Measurements from ENCODE around the gene RNPEPL1.

Gene RNPEPL1

DNA sequence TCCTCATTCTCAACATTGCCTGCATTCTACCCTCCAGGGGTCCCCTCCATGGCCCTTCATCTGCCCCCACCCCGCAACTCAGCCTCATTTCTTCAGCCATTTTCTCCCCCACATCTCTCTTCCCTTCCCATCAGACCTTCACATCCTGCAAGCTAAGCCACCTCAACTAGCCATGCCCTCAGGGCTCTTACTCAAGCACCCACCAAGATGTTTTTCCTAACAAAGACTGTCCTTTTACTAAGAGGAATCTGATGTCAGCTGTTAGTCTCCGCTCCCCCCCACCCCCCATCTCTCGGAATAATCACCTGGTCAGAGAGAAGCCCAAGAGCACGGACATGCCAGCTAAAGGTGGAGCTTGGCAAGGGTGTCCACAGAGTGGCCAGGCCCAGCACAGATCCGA, 13.5 kb downstream of the RNPEPL1 start:
- peaks cover 11% of the 10 kb centered on the region for H3K9me3 ChIP-seq
- TF ChIP-seq Cebpa-rat (IDR thresholded peaks at IDR 0.05), result no peak
- peak overlapping the region; percentile 11; the same call in 1 of the 2 replicates for H3K27ac ChIP-seq
- peaks cover 51% of the 10 kb centered on the region for H4K20me1 ChIP-seq
- H3K4me1 ChIP-seq, result peaks cover 51% of the 10 kb centered on the region
- H3K36me3 ChIP-seq, result peaks cover 66% of the 10 kb centered on the region
- H3K4me2 ChIP-seq, result peak overlapping the region; percentile 94
- H3K4me3 ChIP-seq, result no peak overlapping the region
- H3K9ac ChIP-seq, result no peak overlapping the region
- H3K27me3 ChIP-seq, result no peaks in the 10 kb centered on the region

DNA sequence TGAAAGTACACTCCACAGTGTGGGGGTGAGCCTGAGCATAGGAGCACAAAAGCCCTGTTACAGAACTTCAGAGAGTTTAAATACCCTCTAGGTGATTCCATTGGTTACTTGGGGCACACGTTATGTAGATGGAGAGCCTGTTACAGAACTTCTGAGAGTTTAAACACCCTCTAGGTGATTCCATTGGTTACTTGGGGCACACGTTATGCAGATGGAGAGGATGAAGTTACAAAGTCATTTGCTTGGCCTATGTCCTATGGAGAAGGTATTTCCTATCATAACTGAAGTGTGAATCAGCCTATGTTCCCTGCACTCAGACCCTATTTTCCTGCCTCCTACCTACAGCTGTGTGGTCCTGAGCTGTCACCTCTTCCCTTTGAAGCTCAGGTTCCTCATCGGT, 14.5 kb downstream of the RNPEPL1 start:
- Histone ChIP-seq H3K9me3 (peaks cover 11% of the 10 kb centered on the region), H4K20me1 (peaks cover 51% of the 10 kb centered on the region), H3K4me2 (peak overlapping the region; percentile 94), H3K4me3 (no peak overlapping the region), H3K9ac (no peak overlapping the region), H3K4me1 (peaks cover 57% of the 10 kb centered on the region), H3K27ac (peak overlapping the region; percentile 99), H3K27me3 (no peaks in the 10 kb centered on the region), H3K36me3 (peaks cover 56% of the 10 kb centered on the region)
- no peak for TF ChIP-seq Cebpa-rat (IDR thresholded peaks at IDR 0.05)

DNA sequence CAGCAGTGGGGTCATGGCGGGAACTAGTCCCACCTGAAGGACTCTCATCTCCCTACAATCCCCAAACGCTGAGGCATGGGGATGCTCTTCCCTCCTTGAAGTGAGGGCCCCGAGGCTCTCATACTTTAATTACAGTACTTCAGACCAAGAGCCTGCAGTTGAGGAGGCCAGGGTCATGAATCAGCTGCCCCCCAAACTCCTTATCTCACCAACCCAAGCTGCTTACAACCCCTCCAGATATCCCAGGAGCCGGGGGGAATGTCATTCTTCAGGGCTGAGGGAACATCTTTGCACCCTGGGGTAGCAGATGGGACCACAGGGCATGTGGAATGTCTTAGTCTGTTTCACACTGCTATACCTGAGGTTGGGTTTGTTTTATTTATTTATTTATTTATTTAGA, 15.5 kb downstream of the RNPEPL1 start:
- Histone ChIP-seq H3K27ac (peak overlapping the region; percentile 99), H3K4me3 (0 out of 2 replicates have a peak overlapping the region, but pooled peaks have one; percentile 33), H3K9me3 (peaks cover 11% of the 10 kb centered on the region), H4K20me1 (peaks cover 51% of the 10 kb centered on the region), H3K36me3 (peaks cover 46% of the 10 kb centered on the region), H3K27me3 (no peaks in the 10 kb centered on the region), H3K4me1 (peaks cover 67% of the 10 kb centered on the region), H3K4me2 (peak overlapping the region; percentile 94), H3K9ac (peak overlapping the region; percentile 58; the same call in 1 of the 2 replicates)
- TF ChIP-seq Cebpa-rat (IDR thresholded peaks at IDR 0.05), result no peak

DNA sequence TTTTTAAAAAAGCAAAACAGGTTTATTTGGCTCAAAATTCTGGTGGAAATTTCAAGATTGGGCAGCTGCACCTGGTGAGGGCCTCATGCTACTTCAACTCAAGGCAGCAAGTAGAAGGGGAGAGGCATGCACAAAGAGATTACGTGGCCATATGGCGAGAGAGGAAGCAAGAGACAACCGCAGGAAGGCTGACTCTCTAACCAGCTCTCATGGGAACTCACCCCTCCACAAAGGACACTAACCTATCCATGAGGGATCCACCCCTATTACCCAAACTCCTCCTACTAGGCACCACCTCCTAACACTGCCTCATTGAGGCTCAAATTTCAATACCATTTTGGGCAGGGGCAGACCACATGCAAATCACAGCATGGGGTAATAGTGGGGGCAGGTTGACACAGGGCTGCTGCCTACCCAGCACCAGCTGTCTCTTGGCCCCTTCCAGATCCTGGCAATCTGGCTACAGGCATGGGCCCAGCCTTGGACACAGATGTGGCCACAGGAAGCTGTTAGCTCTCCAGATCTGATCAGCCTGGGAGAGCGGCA, 16.3 kb downstream of the RNPEPL1 start:
- Histone ChIP-seq H3K27me3 (no peaks in the 10 kb centered on the region), H3K4me1 (peaks cover 72% of the 10 kb centered on the region), H3K9me3 (peaks cover 11% of the 10 kb centered on the region), H3K4me2 (peak overlapping the region; percentile 94), H3K4me3 (peak overlapping the region; percentile 98), H3K9ac (peak overlapping the region; percentile 96), H3K36me3 (peaks cover 45% of the 10 kb centered on the region), H3K27ac (peak overlapping the region; percentile 99), H4K20me1 (peaks cover 52% of the 10 kb centered on the region)
- TF ChIP-seq Cebpa-rat (IDR thresholded peaks at IDR 0.05), result peak; percentile 58; the same call in 1 of the 2 replicates

DNA sequence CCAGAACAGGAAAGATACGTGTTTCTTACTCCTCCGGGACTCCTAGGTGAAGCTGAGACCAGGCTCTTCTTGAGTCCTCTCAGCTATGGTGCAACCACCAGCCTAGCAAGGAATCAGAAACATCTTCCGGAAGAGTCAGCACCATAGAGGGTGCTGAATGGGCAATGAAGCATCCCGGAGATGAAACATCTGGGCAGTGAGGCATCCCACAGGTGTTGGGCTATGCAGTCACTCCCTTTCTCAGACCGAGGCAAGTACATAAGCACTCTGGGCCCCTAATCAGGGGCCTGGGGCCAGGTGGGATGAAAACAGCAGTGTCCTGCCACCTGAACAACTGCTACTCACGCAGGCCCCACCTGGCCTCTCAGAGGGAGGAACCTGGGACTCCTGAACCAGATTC, 16.8 kb downstream of the RNPEPL1 start:
- H3K9ac ChIP-seq, result peak overlapping the region; percentile 96
- H3K4me2 ChIP-seq, result peak overlapping the region; percentile 94
- no peaks in the 10 kb centered on the region for H3K27me3 ChIP-seq
- H4K20me1 ChIP-seq, result peaks cover 52% of the 10 kb centered on the region
- H3K36me3 ChIP-seq, result peaks cover 45% of the 10 kb centered on the region
- peaks cover 11% of the 10 kb centered on the region for H3K9me3 ChIP-seq
- peak overlapping the region; percentile 99 for H3K27ac ChIP-seq
- peak overlapping the region; percentile 98 for H3K4me3 ChIP-seq
- peaks cover 67% of the 10 kb centered on the region for H3K4me1 ChIP-seq
- TF ChIP-seq Cebpa-rat (IDR thresholded peaks at IDR 0.05), result peak; percentile 1; the same call in 1 of the 2 replicates

DNA sequence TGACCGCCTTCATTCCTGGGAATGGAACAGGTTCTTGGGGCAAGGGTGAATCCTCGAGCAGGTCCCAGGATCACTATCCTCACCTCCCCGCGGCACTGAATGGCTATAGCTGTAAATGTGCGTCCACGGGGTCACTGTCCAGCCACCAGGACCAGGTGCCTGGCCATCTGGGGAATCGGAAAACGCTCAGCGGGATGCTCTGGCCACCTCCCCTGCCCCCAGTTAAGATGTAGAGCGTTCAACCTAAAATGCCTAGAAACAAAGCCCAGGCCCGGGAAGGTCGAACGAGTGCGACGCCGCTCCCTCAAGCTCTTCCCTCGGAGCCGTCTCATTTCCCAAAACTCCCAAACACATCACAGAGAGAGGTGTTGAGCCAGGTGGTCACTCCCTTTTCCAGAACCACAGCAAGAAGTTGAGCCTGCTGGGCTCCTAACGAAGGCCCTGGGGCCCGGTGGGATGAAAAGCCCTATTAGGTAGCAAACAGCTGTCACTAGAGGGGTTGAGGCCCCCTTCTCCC, 17.5 kb downstream of the RNPEPL1 start:
- Histone ChIP-seq H3K27ac (peak overlapping the region; percentile 99), H3K9me3 (peaks cover 11% of the 10 kb centered on the region), H4K20me1 (peaks cover 53% of the 10 kb centered on the region), H3K4me2 (peak overlapping the region; percentile 94), H3K4me1 (peaks cover 61% of the 10 kb centered on the region), H3K27me3 (no peaks in the 10 kb centered on the region), H3K36me3 (peaks cover 45% of the 10 kb centered on the region), H3K9ac (peak overlapping the region; percentile 96), H3K4me3 (peak overlapping the region; percentile 98)
- no peak for TF ChIP-seq Cebpa-rat (IDR thresholded peaks at IDR 0.05)

DNA sequence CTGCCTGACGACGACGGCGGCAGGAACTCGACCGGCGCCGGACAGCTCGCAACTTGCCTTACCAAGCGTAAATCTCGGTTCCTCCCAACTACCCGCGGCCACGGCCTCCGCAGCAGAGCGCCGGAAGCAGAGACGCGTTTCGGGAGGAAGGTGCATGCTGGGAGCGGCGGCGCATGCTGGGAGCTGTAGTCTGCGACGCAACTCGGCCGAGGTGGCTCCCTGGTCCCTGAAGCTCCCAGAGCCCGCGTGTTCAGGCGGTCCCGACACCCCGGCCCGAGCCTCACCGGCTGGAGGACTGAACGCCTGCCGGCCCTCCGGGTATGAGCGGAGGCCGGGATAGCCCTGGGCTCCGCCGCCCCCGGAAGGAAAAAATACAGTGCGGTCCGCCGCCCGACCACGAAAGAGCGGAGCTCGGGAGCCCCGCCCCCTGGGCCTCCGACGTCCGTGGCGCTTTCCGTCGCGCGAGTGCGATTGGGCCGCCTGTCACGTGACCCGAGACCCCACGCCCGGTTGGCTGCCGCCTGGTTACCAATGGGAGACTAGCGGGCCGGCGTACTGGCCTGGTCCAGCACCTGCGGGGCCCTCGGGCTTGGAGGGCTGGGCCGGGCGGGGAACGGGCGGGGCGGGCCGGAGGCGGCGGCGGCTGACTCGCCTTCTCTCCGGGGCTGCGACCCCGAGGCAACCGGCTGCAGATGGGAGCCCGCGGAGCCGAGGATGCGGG, 18.1 kb downstream of the RNPEPL1 start, which contains the start of gene CAPN10:
CAPN10 (plus strand) TSS at position 537 of the 721 bp plus-strand sequence; CDS start at position 715, 178 bp downstream.
- Histone ChIP-seq H3K4me2 (peak within 1 kb of the TSS; percentile 94), H3K27ac (peak within 1 kb of the TSS; percentile 99), H3K9me3 (peaks cover 5% of the 10 kb centered on the region), H3K4me3 (peak within 1 kb of the TSS; percentile 98), H3K9ac (peak within 1 kb of the TSS; percentile 96), H3K4me1 (peaks cover 61% of the 10 kb centered on the region), H3K27me3 (no peaks in the 10 kb centered on the region), H4K20me1 (peaks cover 59% of the 10 kb centered on the region), H3K36me3 (peaks cover 45% of the 10 kb centered on the region)
- no peak for TF ChIP-seq Cebpa-rat (IDR thresholded peaks at IDR 0.05)

DNA sequence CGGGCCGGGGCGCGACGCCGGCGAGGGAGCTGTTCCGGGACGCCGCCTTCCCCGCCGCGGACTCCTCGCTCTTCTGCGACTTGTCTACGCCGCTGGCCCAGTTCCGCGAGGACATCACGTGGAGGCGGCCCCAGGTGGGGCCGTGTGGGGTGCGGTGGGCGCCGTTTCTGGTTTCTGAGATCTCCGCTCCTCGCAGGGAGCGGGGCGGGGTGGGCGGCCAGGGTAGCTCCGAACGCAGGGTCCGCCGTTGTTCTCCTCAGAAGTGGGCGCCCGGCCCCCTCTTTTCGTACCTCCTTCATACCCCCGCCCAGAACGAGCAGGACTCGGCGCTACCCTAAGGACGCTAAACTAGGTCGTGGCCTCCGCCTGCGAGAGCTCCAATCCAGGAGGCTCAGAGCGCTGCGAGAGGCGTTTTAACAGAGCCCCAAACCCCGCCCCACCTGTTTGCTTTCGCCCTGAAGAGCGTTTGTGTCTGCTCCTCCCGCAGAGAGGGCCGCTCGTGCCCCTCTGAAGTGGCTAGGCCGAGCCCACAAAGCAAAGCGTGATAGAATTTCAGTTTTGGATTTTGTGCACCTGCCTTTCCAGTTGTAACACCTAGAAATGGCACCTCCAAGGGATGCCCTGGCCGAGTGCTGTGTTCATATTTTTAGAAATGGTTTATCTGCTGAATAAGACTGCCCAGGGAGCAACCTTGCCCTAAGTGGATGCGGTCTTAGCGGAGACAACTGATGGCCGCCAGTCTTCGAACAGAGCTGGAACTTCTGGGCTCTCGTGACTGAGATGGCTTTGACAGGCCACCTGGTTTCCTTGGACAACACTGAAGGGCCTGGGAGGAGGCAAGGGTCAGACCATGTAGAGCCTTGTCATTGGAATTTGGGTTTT, 18.9 kb downstream of the RNPEPL1 start:
- Histone ChIP-seq H3K9me3 (no peaks in the 10 kb centered on the region), H3K9ac (peak overlapping the region; percentile 96), H3K27ac (peak overlapping the region; percentile 99), H3K4me2 (peak overlapping the region; percentile 90), H3K4me1 (peaks cover 57% of the 10 kb centered on the region), H3K27me3 (no peaks in the 10 kb centered on the region), H4K20me1 (peaks cover 67% of the 10 kb centered on the region), H3K4me3 (peak overlapping the region; percentile 98), H3K36me3 (peaks cover 45% of the 10 kb centered on the region)
- no peak for TF ChIP-seq Cebpa-rat (IDR thresholded peaks at IDR 0.05)

DNA sequence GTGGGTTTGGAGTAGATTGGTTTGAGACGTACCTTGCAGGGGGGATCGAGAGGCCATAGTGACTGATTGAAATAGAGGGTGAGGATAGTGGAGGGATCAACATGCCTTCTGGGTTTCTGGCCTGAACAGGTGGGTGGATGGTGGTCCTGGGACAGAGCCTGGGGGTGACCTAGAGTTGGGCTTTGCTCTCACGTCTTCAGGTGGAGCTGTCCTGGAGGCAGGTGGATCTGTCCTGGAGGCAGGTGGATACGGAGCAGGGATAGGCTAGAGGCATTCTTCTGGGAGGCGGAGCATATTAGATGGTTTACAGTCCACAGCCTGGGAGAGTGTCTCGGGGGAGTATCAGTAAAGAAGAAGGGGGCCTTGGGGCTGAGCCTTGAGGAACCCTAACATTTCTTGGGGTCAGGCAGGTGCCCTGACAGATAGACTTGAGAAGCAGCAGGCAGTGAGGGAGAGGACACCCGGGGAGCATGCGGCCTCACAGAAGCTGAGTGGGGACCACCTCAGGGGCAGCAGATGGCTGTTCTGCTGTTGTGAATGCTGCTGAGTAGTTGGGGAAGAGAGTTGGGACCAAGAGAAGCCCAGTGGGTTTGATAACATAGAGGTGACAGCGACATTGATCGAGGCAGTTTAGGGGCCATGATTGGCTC, 19.8 kb downstream of the RNPEPL1 start:
- Histone ChIP-seq H3K27me3 (no peaks in the 10 kb centered on the region), H3K36me3 (peaks cover 49% of the 10 kb centered on the region), H3K4me1 (peaks cover 47% of the 10 kb centered on the region), H3K9ac (peak overlapping the region; percentile 96), H3K4me2 (peak overlapping the region; percentile 90), H3K9me3 (no peaks in the 10 kb centered on the region), H3K4me3 (peak overlapping the region; percentile 98), H4K20me1 (peaks cover 77% of the 10 kb centered on the region), H3K27ac (0 out of 2 replicates have a peak overlapping the region, but pooled peaks have one; percentile 2)
- TF ChIP-seq Cebpa-rat (IDR thresholded peaks at IDR 0.05), result no peak
